Measurements from ENCODE around the gene GALNS. TPM values are rescaled to one million over a fixed set of nuclear protein-coding genes. Genes with fewer than 3 reads are reported as not detected.

GALNS gene
- total and polyA plus RNA-seq, 2 of the 4 experiments (the other 2 are of a cell fraction): 7.2 to 32.5 TPM

DNA sequence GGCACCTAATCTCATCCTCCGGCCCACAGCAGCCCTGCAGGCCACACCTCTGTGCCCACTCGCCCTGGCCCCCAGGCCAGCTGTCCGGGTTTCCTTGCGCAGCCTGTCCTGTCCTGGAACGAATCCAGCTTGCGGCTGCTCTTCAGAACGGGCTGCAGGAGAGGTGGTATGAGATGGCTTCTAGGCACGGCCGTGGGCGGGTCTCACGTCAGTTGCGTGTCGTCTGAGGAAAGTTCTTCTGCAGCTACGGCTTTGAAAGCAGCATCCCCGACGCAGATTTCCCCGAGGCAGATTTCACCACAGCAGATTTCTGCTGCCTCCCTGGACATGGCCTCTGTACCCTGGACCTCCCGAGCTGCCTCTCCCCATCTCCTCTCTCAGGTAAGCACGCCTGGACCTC lies 18.2 kb downstream of the GALNS start:
- no TSS peak for BruUV-seq (replicated peaks)
- Histone ChIP-seq H3K9me1 (ENCODE audit: insufficient read depth, low read length) (no peaks in the 10 kb centered on the region), H3K9me3 (ENCODE audit: control insufficient read depth, insufficient read depth, low read length) (no peaks in the 10 kb centered on the region), H3K4me3 (ENCODE audit: insufficient read depth, low read depth, low read length) (no peak overlapping the region), H3K79me1 (ENCODE audit: low read depth in 1 of 2, low read length in 2 of 2) (peaks cover 0 to 4% of the 10 kb centered on the region in 2 experiments; a peak in 1 of 4 replicates), H4K5ac (ENCODE audit: low read depth, low read length) (no peak overlapping the region), H2BK5ac (ENCODE audit: low read depth, low read length, poor library complexity, severe bottlenecking) (no peak overlapping the region), H2AK9ac (replicated peaks; ENCODE audit: low read depth, low read length, poor library complexity) (no peak overlapping the region), H4K8ac (ENCODE audit: low read depth in 2 of 2, low read length in 2 of 2) (no peak overlapping the region), H3K14ac (replicated peaks; ENCODE audit: low read depth, low read length) (no peak overlapping the region), H3K23ac (ENCODE audit: low read depth, low read length) (no peak overlapping the region), H3K4me1 (ENCODE audit: control insufficient read depth, insufficient read depth, low read length) (no peaks in the 10 kb centered on the region), H3K18ac (ENCODE audit: low read depth, low read length) (no peak overlapping the region), H2BK15ac (ENCODE audit: low read depth, low read length) (no peak overlapping the region), H3K27me3 (ENCODE audit: control insufficient read depth, insufficient read depth, low read length) (no peaks in the 10 kb centered on the region), H3K27ac (ENCODE audit: insufficient read depth, low read length) (no peak overlapping the region), H4K20me1 (ENCODE audit: insufficient read depth, low read length) (peaks cover 8% of the 10 kb centered on the region; the same call in 1 of the 2 replicates), H3K9ac (ENCODE audit: low read depth, low read length) (no peak overlapping the region), H3K36me3 (ENCODE audit: control insufficient read depth, insufficient read depth, low read length) (peaks cover 38% of the 10 kb centered on the region), H2BK20ac (ENCODE audit: low read depth, low read length) (no peak overlapping the region), H4K91ac (ENCODE audit: insufficient read depth, low read depth, low read length) (no peak overlapping the region), H2AK5ac (ENCODE audit: low read depth, low read length) (no peak overlapping the region), H3K56ac (ENCODE audit: extremely low read depth, insufficient read depth, low read length) (no peak overlapping the region), H2BK120ac (ENCODE audit: low read depth, low read length) (no peak overlapping the region), H3K4ac (ENCODE audit: low read depth, low read length) (no peak overlapping the region), H2AFZ (replicated peaks; ENCODE audit: low read length, poor library complexity) (no peak overlapping the region), H3K4me2 (ENCODE audit: low read depth, low read length) (no peak overlapping the region)
- intact Hi-C loops (cut with micrococcal nuclease) (no loop called here), in situ Hi-C loops (cut with MboI; ENCODE audit: low sequenced_read_pairs) (no loop called here), dilution Hi-C loops (cut with HindIII; ENCODE audit: low sequenced_read_pairs, unreplicated experiment) (no loop called here)
- ATAC-seq (ENCODE audit: low read depth) (no peak), DNase-seq (no peak)
- ChIA-PET POLR2A (ENCODE audit: unreplicated experiment) (no interaction called here), CTCF (no interaction called here)
- WGBS, 2 experiments (ENCODE audit: extremely low coverage in 2 of 2, insufficient read length in 1 of 2): 91% methylated on average over 16 of the region's 19 CpGs; no CpG with 5 or more reads in 1 of the 2 experiments
- no peak for TF ChIP-seq FOS (IDR thresholded peaks at IDR 0.05; ENCODE audit: low read depth, low read length)
- no peak for TF ChIP-seq NFE2L2 (IDR thresholded peaks at IDR 0.05; ENCODE audit: low read depth, low read length)
- no peak for TF ChIP-seq RAD21 (IDR thresholded peaks at IDR 0.05; ENCODE audit: low read length)
- no peak for TF ChIP-seq BHLHE40 (IDR thresholded peaks at IDR 0.05; ENCODE audit: low read depth, low read length)
- TF ChIP-seq, protein P1, sequence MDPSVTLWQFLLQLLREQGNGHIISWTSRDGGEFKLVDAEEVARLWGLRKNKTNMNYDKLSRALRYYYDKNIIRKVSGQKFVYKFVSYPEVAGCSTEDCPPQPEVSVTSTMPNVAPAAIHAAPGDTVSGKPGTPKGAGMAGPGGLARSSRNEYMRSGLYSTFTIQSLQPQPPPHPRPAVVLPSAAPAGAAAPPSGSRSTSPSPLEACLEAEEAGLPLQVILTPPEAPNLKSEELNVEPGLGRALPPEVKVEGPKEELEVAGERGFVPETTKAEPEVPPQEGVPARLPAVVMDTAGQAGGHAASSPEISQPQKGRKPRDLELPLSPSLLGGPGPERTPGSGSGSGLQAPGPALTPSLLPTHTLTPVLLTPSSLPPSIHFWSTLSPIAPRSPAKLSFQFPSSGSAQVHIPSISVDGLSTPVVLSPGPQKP (IDR thresholded peaks at IDR 0.05; ENCODE audit: borderline replicate concordance, low read depth, low read length): no peak
- TF ChIP-seq MXI1 (IDR thresholded peaks at IDR 0.05; ENCODE audit: borderline replicate concordance, low read depth, low read length): no peak
- no peak for TF ChIP-seq MAFK (IDR thresholded peaks at IDR 0.05; ENCODE audit: low read depth, low read length)
- no peak for TF ChIP-seq RFX5 (IDR thresholded peaks at IDR 0.05; ENCODE audit: low read depth, low read length)
- TF ChIP-seq SMC3 (IDR thresholded peaks at IDR 0.05; ENCODE audit: low read depth, low read length): no peak
- TF ChIP-seq CTCF (conservative IDR thresholded peaks at IDR 0.05; ENCODE audit: low read depth, low read length): no peak
- TF ChIP-seq CEBPB (IDR thresholded peaks at IDR 0.05; ENCODE audit: low read depth, low read length): no peak

All from IMR-90 (cell line).